HEK293 (cell line): ENCODE measurements around the gene FADS3.

ENCODE experiments used
- BCL11A ChIP-seq: fragments of 450-650 bp; formaldehyde crosslinking; IDR thresholded peaks from 2 replicates; pipeline ENCODE4 v1.5.1; 2016; ENCODE audit warnings: low read depth, missing biosample characterization, missing genetic modification characterization
- EGR2 ChIP-seq: fragments of 450-650 bp; formaldehyde crosslinking; IDR thresholded peaks from 2 replicates; pipeline ENCODE4 v1.5.1; 2016; ENCODE audit warnings: low read depth, missing biosample characterization, missing genetic modification characterization
- ELK4 ChIP-seq: IDR thresholded peaks from 2 replicates; pipeline ENCODE4 v1.6.1; 2011; ENCODE audit warnings: mild to moderate bottlenecking, low read depth, low read length, borderline replicate concordance
- ZBTB21 ChIP-seq: fragments of 450-650 bp; formaldehyde crosslinking; IDR thresholded peaks from 2 replicates; pipeline ENCODE4 v1.5.1; 2017; ENCODE audit warnings: missing biosample characterization, missing genetic modification characterization
- ZBTB8A ChIP-seq: fragments of 450-650 bp; formaldehyde crosslinking; IDR thresholded peaks from 2 replicates; pipeline ENCODE4 v1.5.1; 2016; ENCODE audit warnings: missing biosample characterization, missing genetic modification characterization
- ZNF501 ChIP-seq: fragments of 450-650 bp; formaldehyde crosslinking; IDR thresholded peaks from 2 replicates; pipeline ENCODE4 v1.5.1; 2016; ENCODE audit warnings: missing biosample characterization, missing genetic modification characterization
- ZNF768 ChIP-seq: fragments of 450-650 bp; formaldehyde crosslinking; IDR thresholded peaks from 2 replicates; pipeline ENCODE4 v1.5.1; 2018; ENCODE audit warnings: missing biosample characterization, mild to moderate bottlenecking, missing genetic modification characterization
- TF ChIP-seq, protein P1 (sequence below): fragments of 450-650 bp; formaldehyde crosslinking; IDR thresholded peaks from 2 replicates; pipeline ENCODE4 v1.5.1; 2016; ENCODE audit warnings: missing biosample characterization, missing genetic modification characterization
- TF ChIP-seq, protein P2 (sequence below): fragments of 450-650 bp; formaldehyde crosslinking; IDR thresholded peaks from 2 replicates; pipeline ENCODE4 v1.5.1; 2016; ENCODE audit warnings: missing biosample characterization, missing genetic modification characterization

GRCh38 chr11:61828629-61829407 lies 62.5 kb downstream of the FADS3 start:
- TF ChIP-seq, protein P1, sequence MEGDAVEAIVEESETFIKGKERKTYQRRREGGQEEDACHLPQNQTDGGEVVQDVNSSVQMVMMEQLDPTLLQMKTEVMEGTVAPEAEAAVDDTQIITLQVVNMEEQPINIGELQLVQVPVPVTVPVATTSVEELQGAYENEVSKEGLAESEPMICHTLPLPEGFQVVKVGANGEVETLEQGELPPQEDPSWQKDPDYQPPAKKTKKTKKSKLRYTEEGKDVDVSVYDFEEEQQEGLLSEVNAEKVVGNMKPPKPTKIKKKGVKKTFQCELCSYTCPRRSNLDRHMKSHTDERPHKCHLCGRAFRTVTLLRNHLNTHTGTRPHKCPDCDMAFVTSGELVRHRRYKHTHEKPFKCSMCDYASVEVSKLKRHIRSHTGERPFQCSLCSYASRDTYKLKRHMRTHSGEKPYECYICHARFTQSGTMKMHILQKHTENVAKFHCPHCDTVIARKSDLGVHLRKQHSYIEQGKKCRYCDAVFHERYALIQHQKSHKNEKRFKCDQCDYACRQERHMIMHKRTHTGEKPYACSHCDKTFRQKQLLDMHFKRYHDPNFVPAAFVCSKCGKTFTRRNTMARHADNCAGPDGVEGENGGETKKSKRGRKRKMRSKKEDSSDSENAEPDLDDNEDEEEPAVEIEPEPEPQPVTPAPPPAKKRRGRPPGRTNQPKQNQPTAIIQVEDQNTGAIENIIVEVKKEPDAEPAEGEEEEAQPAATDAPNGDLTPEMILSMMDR (tag by site-specific recombination), result peak; percentile 69
- TF ChIP-seq ZNF501 (tag by site-specific recombination), result 0 out of 2 replicates have a peak, but pooled peaks have one; percentile 29
- no peak for TF ChIP-seq ZBTB8A (tag by site-specific recombination)
- TF ChIP-seq ELK4, result no peak
- no peak for TF ChIP-seq EGR2 (tag by site-specific recombination)
- TF ChIP-seq BCL11A, result no peak
- TF ChIP-seq ZBTB21 (tag by site-specific recombination), result no peak
- TF ChIP-seq, protein P2, sequence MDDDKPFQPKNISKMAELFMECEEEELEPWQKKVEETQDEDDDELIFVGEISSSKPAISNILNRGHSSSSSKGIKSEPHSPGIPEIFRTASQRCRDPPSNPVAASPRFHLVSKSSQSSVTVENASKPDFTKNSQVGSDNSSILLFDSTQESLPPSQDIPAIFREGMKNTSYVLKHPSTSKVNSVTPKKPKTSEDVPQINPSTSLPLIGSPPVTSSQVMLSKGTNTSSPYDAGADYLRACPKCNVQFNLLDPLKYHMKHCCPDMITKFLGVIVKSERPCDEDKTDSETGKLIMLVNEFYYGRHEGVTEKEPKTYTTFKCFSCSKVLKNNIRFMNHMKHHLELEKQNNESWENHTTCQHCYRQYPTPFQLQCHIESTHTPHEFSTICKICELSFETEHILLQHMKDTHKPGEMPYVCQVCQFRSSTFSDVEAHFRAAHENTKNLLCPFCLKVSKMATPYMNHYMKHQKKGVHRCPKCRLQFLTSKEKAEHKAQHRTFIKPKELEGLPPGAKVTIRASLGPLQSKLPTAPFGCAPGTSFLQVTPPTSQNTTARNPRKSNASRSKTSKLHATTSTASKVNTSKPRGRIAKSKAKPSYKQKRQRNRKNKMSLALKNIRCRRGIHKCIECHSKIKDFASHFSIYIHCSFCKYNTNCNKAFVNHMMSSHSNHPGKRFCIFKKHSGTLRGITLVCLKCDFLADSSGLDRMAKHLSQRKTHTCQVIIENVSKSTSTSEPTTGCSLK (tag by site-specific recombination), result no peak
- no peak for TF ChIP-seq ZNF768 (tag by site-specific recombination)
